ENCODE measurements around the gene MAP2.

MAP2 gene

GRCh38 chr2:209422191-209422754 lies 1.6 kb upstream of the MAP2 start:
- DNase-seq (ENCODE audit: extremely low read depth, low read depth): no peak

GRCh38 chr2:209424199-209424701 lies 403 bp downstream of the MAP2 start:
- no peak for TF ChIP-seq CTCF (IDR thresholded peaks at IDR 0.05; ENCODE audit: low read depth, low read length, missing control alignments)
- DNase-seq (ENCODE audit: extremely low read depth, low read depth): no peak

More at GRCh38 chr2:209422191-209422754, 1.6 kb upstream of the MAP2 start:
- no peak overlapping the region for H3K4me3 ChIP-seq (replicated peaks; ENCODE audit: low read depth, low read length)
- TF ChIP-seq CTCF (IDR thresholded peaks at IDR 0.05; ENCODE audit: low read depth, low read length, missing control alignments): no peak

GRCh38 chr2:209424781-209425470 lies 1.1 kb downstream of the MAP2 start:
- TF ChIP-seq CTCF (IDR thresholded peaks at IDR 0.05; ENCODE audit: low read depth, low read length, missing control alignments): no peak
- peak overlapping the region; percentile 70 for H3K4me3 ChIP-seq (replicated peaks; ENCODE audit: low read depth, low read length)
- no peak for DNase-seq (ENCODE audit: extremely low read depth, low read depth)

More at GRCh38 chr2:209424199-209424701, 403 bp downstream of the MAP2 start:
- H3K4me3 ChIP-seq (replicated peaks; ENCODE audit: low read depth, low read length): peak overlapping the region; percentile 70

- no peak overlapping the region for H3K4me3 ChIP-seq (replicated peaks; ENCODE audit: low read depth, low read length)
- TF ChIP-seq CTCF (IDR thresholded peaks at IDR 0.05; ENCODE audit: low read depth, low read length, missing control alignments): peak; percentile 61
- DNase-seq (ENCODE audit: extremely low read depth, low read depth): no peak
These were observed 1.7 kb downstream of the MAP2 start for GRCh38 chr2:209425471-209426071.

GRCh38 chr2:209426432-209426831 lies 2.6 kb downstream of the MAP2 start:
- TF ChIP-seq CTCF (IDR thresholded peaks at IDR 0.05; ENCODE audit: low read depth, low read length, missing control alignments): no peak
- DNase-seq (ENCODE audit: extremely low read depth, low read depth): no peak
- no peak overlapping the region for H3K4me3 ChIP-seq (replicated peaks; ENCODE audit: low read depth, low read length)

GRCh38 chr2:209431701-209432100 lies 7.9 kb downstream of the MAP2 start:
- TF ChIP-seq CTCF (IDR thresholded peaks at IDR 0.05; ENCODE audit: low read depth, low read length, missing control alignments): no peak
- DNase-seq (ENCODE audit: extremely low read depth, low read depth): peak; percentile 47
- H3K4me3 ChIP-seq (replicated peaks; ENCODE audit: low read depth, low read length): no peak overlapping the region
